ENCODE results near the gene NSMF.

NSMF gene

DNA sequence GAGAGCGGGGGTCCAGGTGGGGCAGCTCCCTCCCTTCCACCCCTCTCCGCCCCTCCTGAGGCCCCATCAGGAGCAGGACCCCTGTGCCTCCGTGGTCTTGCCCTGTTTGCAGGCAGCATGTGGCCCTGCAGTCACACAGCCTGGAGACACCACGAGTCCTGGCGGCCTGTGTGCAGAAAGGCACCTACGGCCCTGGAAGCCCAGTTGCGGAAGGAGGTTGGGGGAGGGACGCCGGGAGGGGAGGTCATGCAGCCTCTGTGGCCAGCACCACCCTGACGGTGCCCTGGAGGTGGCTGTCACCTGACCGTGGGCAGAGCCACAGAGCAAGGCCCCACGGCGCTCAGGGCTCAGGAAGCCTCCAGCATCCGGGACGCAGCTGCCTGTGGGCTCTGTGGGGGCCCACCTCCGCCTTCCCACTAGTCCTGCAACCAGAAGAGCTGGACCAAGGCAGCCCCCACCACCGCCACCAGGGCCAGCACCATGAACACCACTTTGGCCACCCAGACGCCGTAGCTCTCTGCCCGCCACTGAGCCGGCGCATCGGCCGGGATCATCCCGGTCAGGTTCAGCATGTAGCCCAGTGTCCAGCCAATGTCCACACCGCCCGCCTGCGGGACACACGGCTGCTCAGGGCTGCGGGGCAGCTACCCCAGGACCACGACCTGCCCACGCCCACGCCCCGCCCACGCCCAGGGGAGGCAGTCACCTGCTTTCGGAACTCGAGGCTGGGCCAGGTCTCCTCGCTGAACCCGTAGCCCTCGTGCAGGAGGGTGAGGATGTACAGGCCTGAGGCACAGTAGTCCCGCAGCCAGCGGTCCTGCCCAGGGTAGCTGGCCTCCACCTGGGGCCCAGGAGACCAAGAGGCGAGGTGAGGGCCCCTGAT is 24.4 kb downstream of the NSMF start:
- H3K9me3 ChIP-seq (ENCODE audit: control insufficient read depth, insufficient read depth, low read depth, low read length) = no peaks in the 10 kb centered on the region
- ChIA-PET CTCF (interaction anchor here (0.6 to 1.2 kb wide), 3 partner anchors 9 to 348 kb away, joined by 3 to 4 read pairs (median 4); no protein-coding TSS in a partner anchor), POLR2A (interaction anchor here (0.7 to 1.2 kb wide), 2 partner anchors 23 to 39 kb away, joined by 3 read pairs; no protein-coding TSS in a partner anchor)
- TF ChIP-seq, protein P1, sequence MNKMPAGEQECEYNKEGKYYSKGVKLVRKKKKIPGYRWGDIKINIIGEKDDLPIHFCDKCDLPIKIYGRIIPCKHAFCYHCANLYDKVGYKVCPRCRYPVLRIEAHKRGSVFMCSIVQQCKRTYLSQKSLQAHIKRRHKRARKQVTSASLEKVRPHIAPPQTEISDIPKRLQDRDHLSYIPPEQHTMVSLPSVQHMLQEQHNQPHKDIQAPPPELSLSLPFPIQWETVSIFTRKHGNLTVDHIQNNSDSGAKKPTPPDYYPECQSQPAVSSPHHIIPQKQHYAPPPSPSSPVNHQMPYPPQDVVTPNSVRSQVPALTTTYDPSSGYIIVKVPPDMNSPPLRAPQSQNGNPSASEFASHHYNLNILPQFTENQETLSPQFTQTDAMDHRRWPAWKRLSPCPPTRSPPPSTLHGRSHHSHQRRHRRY (tag by site-specific recombination; IDR thresholded peaks at IDR 0.05) = no peak
- no peak for TF ChIP-seq ZNF785 (tag by site-specific recombination; IDR thresholded peaks at IDR 0.05)
- TF ChIP-seq KLF9 (tag by site-specific recombination; IDR thresholded peaks at IDR 0.05; ENCODE audit: low read depth) = 0 out of 2 replicates have a peak, but pooled peaks have one; percentile 42
- TF ChIP-seq ZNF184 (tag by site-specific recombination; IDR thresholded peaks at IDR 0.05) = no peak
- TF ChIP-seq EGR2 (tag by site-specific recombination; IDR thresholded peaks at IDR 0.05; ENCODE audit: low read depth) = peak; percentile 62
- TF ChIP-seq ZNF24 (tag by site-specific recombination; IDR thresholded peaks at IDR 0.05) = no peak
- peak; percentile 81; the same call in 1 of the 2 replicates for TF ChIP-seq KLF8 (tag by site-specific recombination; IDR thresholded peaks at IDR 0.05)
- TF ChIP-seq GLIS2 (tag by site-specific recombination; IDR thresholded peaks at IDR 0.05) = peak; percentile 32; the same call in 1 of the 2 replicates
- TF ChIP-seq, protein P2, sequence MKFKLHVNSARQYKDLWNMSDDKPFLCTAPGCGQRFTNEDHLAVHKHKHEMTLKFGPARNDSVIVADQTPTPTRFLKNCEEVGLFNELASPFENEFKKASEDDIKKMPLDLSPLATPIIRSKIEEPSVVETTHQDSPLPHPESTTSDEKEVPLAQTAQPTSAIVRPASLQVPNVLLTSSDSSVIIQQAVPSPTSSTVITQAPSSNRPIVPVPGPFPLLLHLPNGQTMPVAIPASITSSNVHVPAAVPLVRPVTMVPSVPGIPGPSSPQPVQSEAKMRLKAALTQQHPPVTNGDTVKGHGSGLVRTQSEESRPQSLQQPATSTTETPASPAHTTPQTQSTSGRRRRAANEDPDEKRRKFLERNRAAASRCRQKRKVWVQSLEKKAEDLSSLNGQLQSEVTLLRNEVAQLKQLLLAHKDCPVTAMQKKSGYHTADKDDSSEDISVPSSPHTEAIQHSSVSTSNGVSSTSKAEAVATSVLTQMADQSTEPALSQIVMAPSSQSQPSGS (tag by site-specific recombination; IDR thresholded peaks at IDR 0.05; ENCODE audit: low read depth) = no peak
- no peak for TF ChIP-seq ZNF416 (tag by site-specific recombination; IDR thresholded peaks at IDR 0.05)
- TF ChIP-seq ZNF521 (tag by site-specific recombination; IDR thresholded peaks at IDR 0.05) = no peak
- no peak for TF ChIP-seq ZBTB7A (tag by site-specific recombination; IDR thresholded peaks at IDR 0.05; ENCODE audit: low read depth)
- peak; percentile 58 for TF ChIP-seq ZFHX2 (tag by site-specific recombination; conservative IDR thresholded peaks at IDR 0.05)
- TF ChIP-seq ZNF561 (tag by site-specific recombination; IDR thresholded peaks at IDR 0.05; ENCODE audit: borderline replicate concordance) = no peak
- TF ChIP-seq, protein P3, sequence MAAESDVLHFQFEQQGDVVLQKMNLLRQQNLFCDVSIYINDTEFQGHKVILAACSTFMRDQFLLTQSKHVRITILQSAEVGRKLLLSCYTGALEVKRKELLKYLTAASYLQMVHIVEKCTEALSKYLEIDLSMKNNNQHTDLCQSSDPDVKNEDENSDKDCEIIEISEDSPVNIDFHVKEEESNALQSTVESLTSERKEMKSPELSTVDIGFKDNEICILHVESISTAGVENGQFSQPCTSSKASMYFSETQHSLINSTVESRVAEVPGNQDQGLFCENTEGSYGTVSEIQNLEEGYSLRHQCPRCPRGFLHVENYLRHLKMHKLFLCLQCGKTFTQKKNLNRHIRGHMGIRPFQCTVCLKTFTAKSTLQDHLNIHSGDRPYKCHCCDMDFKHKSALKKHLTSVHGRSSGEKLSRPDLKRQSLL (tag by site-specific recombination; IDR thresholded peaks at IDR 0.05) = peak; percentile 59; the same call in 1 of the 2 replicates
- peak; percentile 49; the same call in 1 of the 2 replicates for TF ChIP-seq ZFP69B (tag by site-specific recombination; IDR thresholded peaks at IDR 0.05)
- peak; percentile 51; the same call in 1 of the 2 replicates for TF ChIP-seq KLF1 (tag by site-specific recombination; IDR thresholded peaks at IDR 0.05)
- H3K4me1 ChIP-seq (ENCODE audit: control insufficient read depth, insufficient read depth, low read length) = no peaks in the 10 kb centered on the region
- H3K4me3 ChIP-seq (ENCODE audit: low read depth, low read length) = no peak overlapping the region
- no peak overlapping the region for H3K27ac ChIP-seq (ENCODE audit: extremely low read depth, low read depth, low read length)
- H3K36me3 ChIP-seq (ENCODE audit: control insufficient read depth in 2 of 2, insufficient read depth in 1 of 2, low read length in 2 of 2) = no peaks in the 10 kb centered on the region

DNA sequence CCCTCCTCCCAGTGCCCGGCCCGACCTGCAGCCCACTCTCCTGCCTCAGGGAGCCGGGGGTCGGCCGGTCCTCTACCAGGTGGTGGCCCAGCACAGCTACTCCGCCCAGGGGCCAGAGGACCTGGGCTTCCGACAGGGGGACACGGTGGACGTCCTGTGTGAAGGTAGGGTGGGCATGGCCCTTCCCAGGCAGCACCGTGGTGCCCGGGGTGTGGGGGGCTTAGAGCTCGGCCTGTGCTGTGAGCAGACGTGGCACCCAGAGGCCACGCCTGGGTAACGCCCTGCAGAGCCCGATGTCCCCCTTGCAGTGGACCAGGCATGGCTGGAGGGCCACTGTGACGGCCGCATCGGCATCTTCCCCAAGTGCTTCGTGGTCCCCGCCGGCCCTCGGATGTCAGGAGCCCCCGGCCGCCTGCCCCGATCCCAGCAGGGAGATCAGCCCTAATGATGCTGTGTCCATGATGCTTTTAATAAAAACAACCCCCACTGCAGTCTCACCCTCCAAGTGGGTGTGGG is 25.2 kb downstream of the NSMF start:
- Histone ChIP-seq H3K4me3 (ENCODE audit: low read depth, low read length) (no peak overlapping the region), H3K4me1 (ENCODE audit: control insufficient read depth, insufficient read depth, low read length) (no peaks in the 10 kb centered on the region), H3K36me3 (ENCODE audit: control insufficient read depth in 2 of 2, insufficient read depth in 1 of 2, low read length in 2 of 2) (no peaks in the 10 kb centered on the region), H3K27ac (ENCODE audit: extremely low read depth, low read depth, low read length) (no peak overlapping the region), H3K9me3 (ENCODE audit: control insufficient read depth, insufficient read depth, low read depth, low read length) (no peaks in the 10 kb centered on the region)
- POLR2A ChIA-PET = interaction anchor here (1.2 kb wide), 1 partner anchor 11 kb away, joined by 5 read pairs; the partner anchor contains the start of genes EXD3 and NOXA1
- 0 out of 2 replicates have a peak, but pooled peaks have one; percentile 4 for TF ChIP-seq KLF8 (tag by site-specific recombination; IDR thresholded peaks at IDR 0.05)
- no peak for TF ChIP-seq ZNF433 (tag by site-specific recombination; IDR thresholded peaks at IDR 0.05; ENCODE audit: low read depth)
- CTCF ChIA-PET = no interaction called here

Data from HEK293 (cell line).